GM23338 (cell line): ENCODE results near the gene ATP1B3. TPM values are rescaled to one million over a fixed set of nuclear protein-coding genes. Genes with fewer than 3 reads are reported as not detected.

Experiments used
- ATAC-seq: fragments of 200-7000 bp; cut with Tn5 transposase; 3 replicates; pipeline ENCODE4 v1.9.1; 2020
- DNase-seq: peaks from one replicate; pipeline ENCODE4 v3.0.0-alpha.2; 2015; ENCODE audit warnings: low spot score
- H2AFZ ChIP-seq: fragments of 200-600 bp; sonication (generic); 2 replicates; pipeline ENCODE4 v1.8.0; 2016; ENCODE audit warnings: antibody characterized with exemption, mild to moderate bottlenecking, moderate library complexity
- H3F3A ChIP-seq: fragments of 200-600 bp; sonication (generic); replicated peaks from 2 replicates; pipeline ENCODE4 v1.8.0; 2017; ENCODE audit warnings: antibody characterized with exemption, mixed run types, low read depth
- H3K27ac ChIP-seq: fragments of 200-600 bp; sonication (generic); 2 replicates; pipeline ENCODE4 v1.6.1; 2016; ENCODE audit warnings: low read depth
- H3K27me3 ChIP-seq: fragments of 200-600 bp; sonication (generic); 2 replicates; pipeline ENCODE4 v1.8.0; 2016; ENCODE audit warnings: mild to moderate bottlenecking, mixed run types, moderate library complexity; ENCODE audit not compliant: insufficient read depth
- H3K36me3 ChIP-seq: fragments of 200-600 bp; sonication (generic); 2 replicates; pipeline ENCODE4 v1.8.0; 2016; ENCODE audit warnings: mild to moderate bottlenecking; ENCODE audit not compliant: insufficient read depth
- H3K4me1 ChIP-seq: fragments of 200-600 bp; sonication (generic); 2 replicates; pipeline ENCODE4 v1.8.0; 2016; ENCODE audit warnings: mild to moderate bottlenecking, moderate library complexity; ENCODE audit not compliant: insufficient read depth
- H3K4me2 ChIP-seq: fragments of 200-600 bp; sonication (generic); 2 replicates; pipeline ENCODE4 v1.7.1; 2017; ENCODE audit warnings: mixed run types
- H3K4me3 ChIP-seq: fragments of 200-600 bp; sonication (generic); 2 replicates; pipeline ENCODE4 v1.6.1; 2016; ENCODE audit warnings: mixed run types
- H3K79me2 ChIP-seq: fragments of 200-600 bp; sonication (generic); replicated peaks from 2 replicates; pipeline ENCODE4 v1.8.0; 2017; ENCODE audit warnings: mild to moderate bottlenecking; ENCODE audit not compliant: insufficient read depth
- H3K9me2 ChIP-seq: fragments of 200-600 bp; sonication (generic); 2 replicates; pipeline ENCODE4 v1.8.0; 2017; ENCODE audit not compliant: insufficient read depth
- H4K20me1 ChIP-seq: fragments of 200-600 bp; sonication (generic); replicated peaks from 2 replicates; pipeline ENCODE4 v1.8.0; 2017; ENCODE audit warnings: mild to moderate bottlenecking; ENCODE audit not compliant: insufficient read depth
- H3K27ac Mint-ChIP-seq: 2 replicates; pipeline ENCODE4 v1.8.0; 2020; ENCODE audit warnings: inconsistent platforms, mild to moderate bottlenecking, moderate library complexity, mixed read lengths
- H3K27me3 Mint-ChIP-seq: 3 replicates; pipeline ENCODE4 v1.8.0; 2022; ENCODE audit warnings: low read depth, mild to moderate bottlenecking, moderate library complexity, mixed read lengths, inconsistent platforms; ENCODE audit not compliant: insufficient read depth, poor library complexity
- H3K36me3 Mint-ChIP-seq: 3 replicates; pipeline ENCODE4 v1.8.0; 2021; ENCODE audit warnings: low read depth, mild to moderate bottlenecking, inconsistent platforms, moderate library complexity, mixed read lengths
- H3K4me1 Mint-ChIP-seq: 3 replicates; pipeline ENCODE4 v1.8.0; 2020; ENCODE audit warnings: mild to moderate bottlenecking, inconsistent platforms, mixed read lengths
- H3K4me3 Mint-ChIP-seq: 3 replicates; pipeline ENCODE4 v1.8.0; 2021; ENCODE audit warnings: moderate library complexity, mild to moderate bottlenecking, inconsistent platforms, mixed read lengths
- H3K9me3 Mint-ChIP-seq: 3 replicates; pipeline ENCODE4 v1.8.0; 2020; ENCODE audit warnings: moderate library complexity, mild to moderate bottlenecking, inconsistent platforms, mixed read lengths
- CREB1 ChIP-seq: fragments of 250-450 bp; sonication (Bioruptor Pico); IDR thresholded peaks from 2 replicates; pipeline ENCODE4 v1.5.0; 2020; ENCODE audit warnings: low read depth, mild to moderate bottlenecking, moderate library complexity
- EZH2 ChIP-seq: fragments of 200-600 bp; sonication (generic); IDR thresholded peaks from one replicate; pipeline ENCODE4 v1.8.0; 2017; ENCODE audit warnings: antibody characterized with exemption, mild to moderate bottlenecking, low read depth; ENCODE audit not compliant: unreplicated experiment
- EZH2phosphoT487 ChIP-seq: fragments of 200-600 bp; sonication (generic); IDR thresholded peaks from one replicate; pipeline ENCODE4 v1.8.1; 2018; ENCODE audit warnings: antibody characterized with exemption; ENCODE audit not compliant: unreplicated experiment
- JUNB ChIP-seq: IDR thresholded peaks from one replicate; pipeline ENCODE4 v1.6.1; 2016; ENCODE audit warnings: antibody characterized with exemption; ENCODE audit not compliant: unreplicated experiment
- STAT1 ChIP-seq: IDR thresholded peaks from one replicate; pipeline ENCODE4 v1.6.1; 2016; ENCODE audit warnings: antibody characterized with exemption; ENCODE audit not compliant: unreplicated experiment
- ZNF331 ChIP-seq: fragments of 250-450 bp; sonication (Bioruptor Pico); IDR thresholded peaks from 2 replicates; pipeline ENCODE4 v1.5.0; 2020; ENCODE audit warnings: low read depth, mild to moderate bottlenecking, moderate library complexity
- polyA plus RNA-seq: library from polyadenylated mRNA; unstranded; fragments of >200 nt; fragmentation: Nextera tagmentation; extraction: Ambion mirVana; gene quantifications from 2 replicates; pipeline ENCODE4 v1.2.1, GENCODE V29; 2016
- total RNA-seq: library from RNA; depleted of rRNA; stranded (reverse); fragments of >200 nt; shearing (Covaris generic); gene quantifications from 2 replicates; pipeline ENCODE4 v1.2.3, GENCODE V29; 2014
- TF ChIP-seq, protein P1 (sequence below), 2 experiments: fragments of 200-600 bp in 1 of 2; sonication (generic) in 1 of 2; conservative IDR thresholded peaks; 2 replicates each; pipeline versions ENCODE4 v1.5.1 to v1.6.1; 2016 to 2017; ENCODE audit warnings: antibody characterized with exemption in 2 of 2, low read depth in 2 of 2, mild to moderate bottlenecking in 2 of 2, moderate library complexity in 1 of 2
- TF ChIP-seq, protein P2 (sequence below): IDR thresholded peaks from 2 replicates; pipeline ENCODE4 v1.6.1; 2016; ENCODE audit warnings: antibody characterized with exemption
- TF ChIP-seq, protein P3 (sequence below): fragments of 250-450 bp; sonication (Bioruptor Pico); IDR thresholded peaks from 2 replicates; pipeline ENCODE4 v1.5.0; 2020; ENCODE audit warnings: mild to moderate bottlenecking, moderate library complexity

Gene ATP1B3
- total and polyA plus RNA-seq, 2 experiments from 2014 or later = 135 to 315 TPM

- ATAC-seq (no peak), DNase-seq (no peak)
- Histone ChIP-seq H3K27ac (no peak overlapping the region), H2AFZ (no peak overlapping the region), H4K20me1 (no peaks in the 10 kb centered on the region; the same call in 1 of the 2 replicates), H3K36me3 (peaks cover 14% of the 10 kb centered on the region), H3K4me1 (no peaks in the 10 kb centered on the region), H3K79me2 (no peaks in the 10 kb centered on the region), H3K27me3 (no peaks in the 10 kb centered on the region), H3K4me2 (no peak overlapping the region), H3K4me3 (no peak overlapping the region), H3F3A (no peaks in the 10 kb centered on the region), H3K9me2 (no peaks in the 10 kb centered on the region; the same call in 1 of the 2 replicates)
- H3K4me1 Mint-ChIP-seq = peaks cover 12% of the 10 kb centered on the region; the same call in 2 of the 3 replicates
- no peak for TF ChIP-seq EZH2
- TF ChIP-seq, protein P1, sequence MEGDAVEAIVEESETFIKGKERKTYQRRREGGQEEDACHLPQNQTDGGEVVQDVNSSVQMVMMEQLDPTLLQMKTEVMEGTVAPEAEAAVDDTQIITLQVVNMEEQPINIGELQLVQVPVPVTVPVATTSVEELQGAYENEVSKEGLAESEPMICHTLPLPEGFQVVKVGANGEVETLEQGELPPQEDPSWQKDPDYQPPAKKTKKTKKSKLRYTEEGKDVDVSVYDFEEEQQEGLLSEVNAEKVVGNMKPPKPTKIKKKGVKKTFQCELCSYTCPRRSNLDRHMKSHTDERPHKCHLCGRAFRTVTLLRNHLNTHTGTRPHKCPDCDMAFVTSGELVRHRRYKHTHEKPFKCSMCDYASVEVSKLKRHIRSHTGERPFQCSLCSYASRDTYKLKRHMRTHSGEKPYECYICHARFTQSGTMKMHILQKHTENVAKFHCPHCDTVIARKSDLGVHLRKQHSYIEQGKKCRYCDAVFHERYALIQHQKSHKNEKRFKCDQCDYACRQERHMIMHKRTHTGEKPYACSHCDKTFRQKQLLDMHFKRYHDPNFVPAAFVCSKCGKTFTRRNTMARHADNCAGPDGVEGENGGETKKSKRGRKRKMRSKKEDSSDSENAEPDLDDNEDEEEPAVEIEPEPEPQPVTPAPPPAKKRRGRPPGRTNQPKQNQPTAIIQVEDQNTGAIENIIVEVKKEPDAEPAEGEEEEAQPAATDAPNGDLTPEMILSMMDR (conservative IDR thresholded peaks at IDR 0.05; ENCODE audit: low read depth in 2 of 2) = no peak
- no peak for TF ChIP-seq STAT1
- no peak for TF ChIP-seq JUNB
- TF ChIP-seq ZNF331 = no peak
- TF ChIP-seq CREB1 (CRISPR knock-in tag) = no peak
- no peak for TF ChIP-seq EZH2phosphoT487
- TF ChIP-seq, protein P2, sequence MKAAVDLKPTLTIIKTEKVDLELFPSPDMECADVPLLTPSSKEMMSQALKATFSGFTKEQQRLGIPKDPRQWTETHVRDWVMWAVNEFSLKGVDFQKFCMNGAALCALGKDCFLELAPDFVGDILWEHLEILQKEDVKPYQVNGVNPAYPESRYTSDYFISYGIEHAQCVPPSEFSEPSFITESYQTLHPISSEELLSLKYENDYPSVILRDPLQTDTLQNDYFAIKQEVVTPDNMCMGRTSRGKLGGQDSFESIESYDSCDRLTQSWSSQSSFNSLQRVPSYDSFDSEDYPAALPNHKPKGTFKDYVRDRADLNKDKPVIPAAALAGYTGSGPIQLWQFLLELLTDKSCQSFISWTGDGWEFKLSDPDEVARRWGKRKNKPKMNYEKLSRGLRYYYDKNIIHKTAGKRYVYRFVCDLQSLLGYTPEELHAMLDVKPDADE = no peak
- TF ChIP-seq, protein P3, sequence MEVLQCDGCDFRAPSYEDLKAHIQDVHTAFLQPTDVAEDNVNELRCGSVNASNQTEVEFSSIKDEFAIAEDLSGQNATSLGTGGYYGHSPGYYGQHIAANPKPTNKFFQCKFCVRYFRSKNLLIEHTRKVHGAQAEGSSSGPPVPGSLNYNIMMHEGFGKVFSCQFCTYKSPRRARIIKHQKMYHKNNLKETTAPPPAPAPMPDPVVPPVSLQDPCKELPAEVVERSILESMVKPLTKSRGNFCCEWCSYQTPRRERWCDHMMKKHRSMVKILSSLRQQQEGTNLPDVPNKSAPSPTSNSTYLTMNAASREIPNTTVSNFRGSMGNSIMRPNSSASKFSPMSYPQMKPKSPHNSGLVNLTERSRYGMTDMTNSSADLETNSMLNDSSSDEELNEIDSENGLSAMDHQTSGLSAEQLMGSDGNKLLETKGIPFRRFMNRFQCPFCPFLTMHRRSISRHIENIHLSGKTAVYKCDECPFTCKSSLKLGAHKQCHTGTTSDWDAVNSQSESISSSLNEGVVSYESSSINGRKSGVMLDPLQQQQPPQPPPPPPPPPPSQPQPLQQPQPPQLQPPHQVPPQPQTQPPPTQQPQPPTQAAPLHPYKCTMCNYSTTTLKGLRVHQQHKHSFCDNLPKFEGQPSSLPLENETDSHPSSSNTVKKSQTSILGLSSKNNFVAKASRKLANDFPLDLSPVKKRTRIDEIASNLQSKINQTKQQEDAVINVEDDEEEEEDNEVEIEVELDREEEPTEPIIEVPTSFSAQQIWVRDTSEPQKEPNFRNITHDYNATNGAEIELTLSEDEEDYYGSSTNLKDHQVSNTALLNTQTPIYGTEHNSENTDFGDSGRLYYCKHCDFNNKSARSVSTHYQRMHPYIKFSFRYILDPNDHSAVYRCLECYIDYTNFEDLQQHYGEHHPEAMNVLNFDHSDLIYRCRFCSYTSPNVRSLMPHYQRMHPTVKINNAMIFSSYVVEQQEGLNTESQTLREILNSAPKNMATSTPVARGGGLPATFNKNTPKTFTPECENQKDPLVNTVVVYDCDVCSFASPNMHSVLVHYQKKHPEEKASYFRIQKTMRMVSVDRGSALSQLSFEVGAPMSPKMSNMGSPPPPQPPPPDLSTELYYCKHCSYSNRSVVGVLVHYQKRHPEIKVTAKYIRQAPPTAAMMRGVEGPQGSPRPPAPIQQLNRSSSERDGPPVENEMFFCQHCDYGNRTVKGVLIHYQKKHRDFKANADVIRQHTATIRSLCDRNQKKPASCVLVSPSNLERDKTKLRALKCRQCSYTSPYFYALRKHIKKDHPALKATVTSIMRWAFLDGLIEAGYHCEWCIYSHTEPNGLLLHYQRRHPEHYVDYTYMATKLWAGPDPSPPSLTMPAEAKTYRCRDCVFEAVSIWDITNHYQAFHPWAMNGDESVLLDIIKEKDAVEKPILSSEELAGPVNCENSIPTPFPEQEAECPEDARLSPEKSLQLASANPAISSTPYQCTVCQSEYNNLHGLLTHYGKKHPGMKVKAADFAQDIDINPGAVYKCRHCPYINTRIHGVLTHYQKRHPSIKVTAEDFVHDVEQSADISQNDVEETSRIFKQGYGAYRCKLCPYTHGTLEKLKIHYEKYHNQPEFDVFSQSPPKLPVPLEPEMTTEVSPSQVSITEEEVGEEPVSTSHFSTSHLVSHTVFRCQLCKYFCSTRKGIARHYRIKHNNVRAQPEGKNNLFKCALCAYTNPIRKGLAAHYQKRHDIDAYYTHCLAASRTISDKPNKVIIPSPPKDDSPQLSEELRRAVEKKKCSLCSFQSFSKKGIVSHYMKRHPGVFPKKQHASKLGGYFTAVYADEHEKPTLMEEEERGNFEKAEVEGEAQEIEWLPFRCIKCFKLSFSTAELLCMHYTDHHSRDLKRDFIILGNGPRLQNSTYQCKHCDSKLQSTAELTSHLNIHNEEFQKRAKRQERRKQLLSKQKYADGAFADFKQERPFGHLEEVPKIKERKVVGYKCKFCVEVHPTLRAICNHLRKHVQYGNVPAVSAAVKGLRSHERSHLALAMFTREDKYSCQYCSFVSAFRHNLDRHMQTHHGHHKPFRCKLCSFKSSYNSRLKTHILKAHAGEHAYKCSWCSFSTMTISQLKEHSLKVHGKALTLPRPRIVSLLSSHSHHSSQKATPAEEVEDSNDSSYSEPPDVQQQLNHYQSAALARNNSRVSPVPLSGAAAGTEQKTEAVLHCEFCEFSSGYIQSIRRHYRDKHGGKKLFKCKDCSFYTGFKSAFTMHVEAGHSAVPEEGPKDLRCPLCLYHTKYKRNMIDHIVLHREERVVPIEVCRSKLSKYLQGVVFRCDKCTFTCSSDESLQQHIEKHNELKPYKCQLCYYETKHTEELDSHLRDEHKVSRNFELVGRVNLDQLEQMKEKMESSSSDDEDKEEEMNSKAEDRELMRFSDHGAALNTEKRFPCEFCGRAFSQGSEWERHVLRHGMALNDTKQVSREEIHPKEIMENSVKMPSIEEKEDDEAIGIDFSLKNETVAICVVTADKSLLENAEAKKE = no peak
- H3K9me3 Mint-ChIP-seq = no peaks in the 10 kb centered on the region
- no peak overlapping the region for H3K27ac Mint-ChIP-seq
- no peak overlapping the region for H3K4me3 Mint-ChIP-seq
- H3K36me3 Mint-ChIP-seq = peaks cover 35% of the 10 kb centered on the region
- H3K27me3 Mint-ChIP-seq = peaks cover 13% of the 10 kb centered on the region
Observed at GRCh38 chr3:141928631-141929270, 52.3 kb downstream of the ATP1B3 start.
